HG03025 (cell line): ENCODE measurements around the gene TNNC1.

Source experiments
- ATAC-seq: cut with Tn5 transposase; IDR thresholded peaks from one replicate; pipeline ENCODE4 v1.9.1; 2021; ENCODE audit warnings: mild to moderate bottlenecking, moderate library complexity; ENCODE audit not compliant: unreplicated experiment, low FRiP score

The TNNC1 gene

DNA sequence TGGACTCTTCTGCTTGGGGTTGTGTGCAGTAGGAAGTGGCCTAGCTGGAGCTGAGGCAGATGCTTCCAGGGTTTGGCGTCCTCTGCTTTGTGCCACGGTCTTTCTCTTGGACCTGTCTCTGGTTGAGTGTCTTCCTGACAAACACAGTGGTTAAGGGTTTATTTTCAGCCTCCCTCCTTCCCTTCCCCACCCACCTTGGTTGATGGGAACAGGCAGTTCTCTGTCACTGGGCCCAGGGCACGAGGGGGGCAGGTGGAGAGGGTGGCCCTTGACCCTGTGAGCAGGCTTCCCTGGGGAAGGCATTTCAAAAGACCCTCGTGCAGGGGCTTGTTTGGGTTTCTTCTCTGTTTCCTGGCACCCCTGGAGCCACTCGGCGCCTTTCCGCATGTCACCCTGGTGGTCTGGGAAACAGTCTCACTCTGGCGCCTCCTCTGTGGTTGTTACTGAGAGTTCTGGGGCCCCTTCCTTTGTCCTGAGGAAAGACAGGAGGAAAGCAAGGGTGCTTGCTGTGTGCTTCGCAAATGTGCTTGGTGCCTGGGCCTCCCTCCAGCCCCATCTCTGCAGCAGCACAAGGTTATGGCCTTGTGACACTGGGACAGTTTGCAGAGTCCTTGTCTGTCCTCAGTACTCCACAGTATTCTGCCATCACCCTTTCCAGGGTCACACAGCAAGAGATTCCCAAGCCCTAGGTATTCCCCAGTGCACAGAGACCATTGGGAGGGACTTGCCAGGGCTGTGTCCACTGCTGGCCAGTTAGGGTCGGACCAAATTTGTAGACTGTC lies 31.0 kb upstream of the TNNC1 start:
- ATAC-seq = no peak

DNA sequence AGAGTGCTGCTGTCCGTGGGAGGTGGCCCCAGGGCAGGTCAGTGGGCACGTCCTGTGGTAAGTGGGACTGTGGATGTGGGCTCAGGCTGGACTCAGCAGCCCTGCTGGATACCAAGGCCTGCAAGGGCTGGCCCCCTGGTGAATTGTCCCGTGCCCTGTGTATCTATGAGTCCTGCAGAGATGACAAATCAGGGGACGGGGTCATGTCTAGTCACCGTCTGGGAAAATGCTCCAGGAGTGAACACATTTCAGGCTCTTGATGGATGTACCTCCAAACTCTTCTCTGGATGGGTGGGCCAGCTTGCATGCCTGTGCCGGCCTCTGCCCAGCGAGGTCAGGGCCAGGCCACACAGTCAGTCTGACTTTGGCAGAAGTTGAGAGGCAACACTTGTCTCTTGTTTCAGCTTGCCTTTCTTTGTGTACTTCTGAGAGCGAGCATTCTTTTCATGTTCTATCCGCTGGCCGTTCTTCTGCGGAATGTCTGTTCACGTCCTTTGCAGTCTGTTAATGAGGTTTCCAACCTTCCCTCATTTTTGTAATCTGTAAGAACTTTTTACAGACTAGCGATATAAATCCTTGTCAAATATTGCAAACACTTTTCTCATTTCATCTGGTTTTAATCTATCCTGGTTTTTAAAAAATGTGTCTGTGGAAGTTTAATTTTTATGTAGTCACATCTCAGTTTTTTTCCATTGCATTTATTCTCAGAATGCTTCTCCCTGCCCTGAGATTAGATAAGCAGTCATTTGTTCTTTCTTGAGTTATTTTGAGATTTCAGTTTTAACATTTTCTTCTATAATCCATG lies 29.9 kb upstream of the TNNC1 start:
- no peak for ATAC-seq

DNA sequence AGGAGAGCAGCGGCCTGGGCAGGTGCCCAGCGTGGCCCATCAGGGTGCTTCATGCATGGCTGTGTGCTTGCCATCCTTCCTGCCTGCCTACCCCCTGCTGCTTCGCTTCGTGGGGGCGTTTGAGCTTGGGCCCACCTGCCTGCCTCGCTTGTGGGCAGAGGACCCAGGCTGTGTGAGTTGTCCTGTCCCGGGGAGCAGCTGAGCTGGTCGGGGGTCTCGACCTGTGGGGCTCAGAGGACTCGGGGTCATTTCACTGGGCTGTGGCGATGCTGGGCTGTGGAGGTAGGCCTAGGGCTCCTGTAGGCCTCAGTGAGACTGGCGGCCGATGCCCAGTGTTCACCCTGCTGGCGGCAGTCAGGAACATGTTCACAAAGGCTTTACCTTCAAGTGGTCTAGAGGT lies 29.2 kb upstream of the TNNC1 start:
- ATAC-seq = no peak

DNA sequence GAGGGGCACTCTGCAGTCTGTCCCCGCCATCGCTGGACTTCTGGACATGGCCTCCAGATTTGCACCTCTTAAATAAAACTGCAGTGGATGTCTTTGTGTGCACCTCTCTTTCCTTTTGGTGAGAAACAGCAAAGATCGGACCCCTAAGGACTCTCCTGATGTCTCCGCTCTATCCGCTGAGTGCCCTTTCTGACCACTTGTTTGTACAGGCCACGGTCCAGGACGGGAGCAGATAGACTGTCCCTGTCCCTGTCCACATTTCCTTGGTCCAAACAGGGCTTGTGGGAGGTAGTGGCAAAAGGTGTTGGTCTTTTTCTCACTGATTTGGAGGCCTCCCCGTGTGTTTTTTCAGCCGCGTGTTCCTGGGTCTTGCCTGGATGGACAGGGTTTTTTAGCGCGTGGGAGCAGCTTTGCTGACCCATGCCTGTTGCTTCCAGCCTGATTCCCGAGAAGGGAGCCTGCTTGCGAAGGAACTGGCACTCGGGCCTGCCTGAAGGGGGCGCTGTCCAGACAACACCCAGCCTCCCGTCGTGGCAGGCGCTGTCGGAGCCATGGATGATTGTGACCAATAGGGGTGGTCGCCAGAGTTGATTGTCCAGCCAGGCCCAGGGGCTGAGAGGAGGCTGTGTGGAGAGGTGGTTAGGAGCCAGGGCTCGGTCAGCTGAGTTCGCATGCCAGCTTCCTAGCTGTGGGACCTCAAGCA lies 28.1 kb upstream of the TNNC1 start:
- no peak for ATAC-seq

DNA sequence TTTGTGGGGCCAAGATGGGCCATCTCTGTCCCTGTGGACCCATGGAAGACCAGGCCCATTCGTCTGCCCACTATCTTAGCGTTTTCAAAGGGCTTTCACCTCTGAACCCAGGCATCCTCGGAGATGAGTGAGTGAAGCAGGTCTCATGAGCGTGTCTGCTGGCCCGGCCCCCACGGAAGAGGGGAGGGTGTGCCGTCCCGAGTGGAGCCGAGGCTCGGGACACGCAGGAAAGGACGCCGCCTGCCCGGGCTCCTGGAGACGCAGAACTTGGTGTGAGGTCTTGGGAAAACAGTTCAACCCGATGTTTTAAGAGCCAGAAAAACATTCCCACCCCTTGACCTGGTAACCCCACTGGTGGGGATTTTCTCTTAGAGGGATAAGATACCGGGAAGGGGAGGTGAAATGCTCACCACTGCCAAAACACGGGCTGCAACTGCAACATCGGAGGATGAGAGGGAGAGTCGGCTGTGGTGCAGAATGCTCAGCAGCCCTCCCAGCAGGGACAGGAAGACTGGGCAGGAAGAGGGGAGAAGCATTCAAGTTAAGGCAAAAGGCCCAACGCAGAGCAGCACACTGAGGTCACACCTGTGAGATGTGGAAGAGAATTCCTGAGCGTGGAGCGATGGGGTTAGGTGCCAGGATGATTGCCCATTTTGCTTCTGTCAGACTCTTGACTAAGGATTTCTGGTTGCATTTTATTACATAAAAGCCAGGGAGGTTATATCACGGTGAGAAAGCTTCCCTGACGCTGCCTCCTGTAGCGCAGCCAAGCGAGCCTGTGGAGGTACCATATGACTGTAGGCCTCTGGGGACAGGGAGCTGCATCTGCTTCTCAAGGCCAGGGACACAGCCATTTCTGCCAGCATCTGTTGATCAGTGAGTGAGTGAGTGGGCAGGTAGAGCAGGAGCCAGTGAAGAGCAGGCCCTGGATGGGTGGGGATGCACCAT lies 27.2 kb upstream of the TNNC1 start:
- ATAC-seq = no peak

DNA sequence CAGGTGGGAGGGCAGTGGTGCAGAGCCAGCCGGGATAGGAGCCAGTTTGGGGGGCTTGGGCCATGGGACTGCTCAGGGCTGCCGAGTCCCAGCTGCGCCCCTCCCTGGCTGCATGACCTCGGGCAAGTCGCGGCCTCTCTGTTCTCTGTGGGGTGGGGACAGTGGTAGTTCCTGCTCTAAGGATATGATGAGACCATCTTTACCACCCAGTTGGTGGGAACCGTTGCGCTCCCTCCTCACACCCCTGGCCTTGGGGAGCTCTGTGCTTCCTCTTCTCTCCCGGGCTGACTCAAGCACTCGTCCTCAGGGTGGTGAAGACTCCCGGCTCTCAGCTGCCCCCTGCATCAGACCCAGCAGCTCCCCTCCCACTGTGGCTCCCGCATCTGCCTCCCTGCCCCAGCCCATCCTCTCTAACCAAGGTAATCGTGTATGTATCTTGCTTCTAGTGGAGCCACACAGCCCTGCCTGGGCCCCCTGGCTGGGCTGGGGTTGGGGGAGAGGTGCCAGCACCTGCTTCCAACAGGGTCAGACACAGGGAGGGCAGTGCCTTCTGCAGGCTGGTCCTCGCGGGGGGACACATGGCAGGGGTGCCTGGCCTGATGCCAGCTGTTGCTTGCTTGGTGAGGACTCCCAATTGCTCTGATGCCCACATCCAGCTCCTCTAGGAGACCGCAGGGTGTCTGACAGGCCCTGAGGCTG lies 26.2 kb upstream of the TNNC1 start:
- ATAC-seq = no peak

DNA sequence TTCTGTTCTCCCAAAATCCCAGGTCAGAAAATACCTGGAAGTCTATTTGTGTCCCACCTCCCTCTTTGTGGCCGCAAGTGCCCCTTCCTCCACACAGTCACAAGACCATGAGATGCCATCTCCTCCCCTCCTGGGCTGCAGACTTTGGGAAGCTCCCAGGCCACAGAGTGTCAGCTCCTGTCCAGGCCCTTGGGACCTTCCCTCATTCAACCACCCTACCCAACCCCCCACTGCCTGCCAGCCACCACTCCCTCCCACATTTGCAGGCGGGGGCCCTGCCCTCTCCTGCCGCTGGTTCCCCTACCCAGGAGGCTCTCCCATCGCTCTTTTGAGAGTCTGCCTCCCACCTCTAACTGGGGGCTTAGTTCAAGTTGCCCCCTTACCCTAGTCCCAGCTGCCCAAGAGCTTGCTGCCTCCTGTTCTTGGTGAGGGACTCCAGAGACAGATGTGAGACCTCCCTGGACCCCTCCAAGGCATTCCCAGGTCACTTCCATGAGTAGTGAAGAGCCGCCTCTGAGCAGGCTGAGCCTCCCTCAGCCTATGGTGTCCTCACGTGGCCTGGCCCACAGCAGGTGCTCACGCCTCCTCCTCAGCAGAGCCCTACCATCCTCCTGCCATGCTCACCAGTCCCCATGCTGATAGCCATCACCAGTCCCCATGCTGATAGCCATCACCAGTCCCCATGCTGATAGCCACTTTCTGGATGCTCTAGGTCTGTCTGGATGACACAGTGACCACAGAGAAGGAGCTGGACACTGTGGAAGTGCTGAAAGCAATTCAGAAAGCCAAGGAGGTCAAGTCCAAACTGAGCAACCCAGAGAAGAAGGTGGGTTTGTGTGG lies 25.4 kb upstream of the TNNC1 start:
- no peak for ATAC-seq

DNA sequence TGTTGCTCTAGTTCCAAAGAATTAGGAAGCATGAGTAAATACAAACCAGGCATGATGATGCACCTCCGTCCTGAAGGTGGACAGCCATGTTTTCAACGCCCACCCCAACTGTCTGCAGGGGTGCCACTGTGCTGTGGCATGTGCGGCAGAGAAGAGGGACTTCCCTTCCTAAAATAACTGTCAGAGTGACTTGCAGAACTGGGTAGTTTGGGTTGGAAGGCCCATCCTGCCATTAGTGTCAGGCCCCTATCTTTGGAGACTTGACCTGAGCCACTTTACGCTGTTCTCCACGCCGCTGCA lies 23.9 kb upstream of the TNNC1 start:
- no peak for ATAC-seq

DNA sequence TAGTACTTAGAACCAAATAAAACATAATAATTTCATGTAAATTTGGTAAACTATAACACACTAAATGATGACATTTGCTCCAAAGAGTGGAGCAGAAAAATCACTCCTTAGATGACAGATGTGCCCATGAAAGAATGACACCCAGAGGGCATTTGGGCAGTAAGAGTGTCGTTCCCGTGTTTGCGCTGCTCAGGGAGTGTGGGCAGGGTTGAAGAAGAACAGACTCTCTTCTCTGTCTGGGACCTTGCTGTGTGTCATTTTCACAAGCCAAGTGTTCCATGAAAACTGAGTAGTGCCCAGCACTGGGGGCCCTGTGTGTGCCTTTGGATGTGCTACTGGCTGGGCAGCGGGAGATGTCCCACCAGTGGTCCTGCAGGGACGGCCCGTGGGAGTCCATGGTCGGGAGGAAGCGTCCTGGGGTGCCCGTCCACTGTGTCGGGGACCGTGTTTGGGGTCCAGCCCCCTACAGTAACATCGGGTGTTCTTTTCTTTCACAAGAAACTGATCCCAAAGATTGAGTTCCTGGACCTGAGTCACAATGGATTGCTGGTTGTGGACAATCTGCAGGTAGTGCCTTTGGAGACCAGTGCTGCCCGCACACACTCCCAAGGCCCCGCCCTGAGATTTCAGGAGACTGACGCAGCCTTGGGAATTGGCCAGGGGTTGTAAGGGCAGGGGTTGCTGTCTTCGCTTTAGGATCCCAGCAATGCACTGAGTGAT lies 23.4 kb upstream of the TNNC1 start:
- ATAC-seq = no peak

DNA sequence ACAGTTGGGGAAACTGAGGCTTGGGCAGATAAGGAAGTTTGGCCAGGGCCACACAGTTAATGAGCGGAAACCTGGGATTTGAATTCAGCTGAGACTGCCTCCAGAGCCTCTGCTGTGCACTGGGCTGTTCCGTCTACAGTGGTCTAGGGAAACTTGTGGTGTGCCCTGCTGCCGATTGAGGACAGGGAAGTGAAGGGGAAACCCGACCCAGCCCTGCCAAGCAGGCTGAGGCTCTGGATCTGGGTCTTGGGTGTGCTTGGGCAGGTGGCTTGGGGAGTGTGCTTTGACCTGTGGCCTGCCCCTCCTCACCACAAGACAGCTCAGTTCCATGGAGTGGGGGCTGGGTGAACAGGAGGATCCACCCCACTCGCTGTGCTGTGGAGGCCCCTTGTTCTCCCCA lies 19.2 kb upstream of the TNNC1 start:
- ATAC-seq = no peak

DNA sequence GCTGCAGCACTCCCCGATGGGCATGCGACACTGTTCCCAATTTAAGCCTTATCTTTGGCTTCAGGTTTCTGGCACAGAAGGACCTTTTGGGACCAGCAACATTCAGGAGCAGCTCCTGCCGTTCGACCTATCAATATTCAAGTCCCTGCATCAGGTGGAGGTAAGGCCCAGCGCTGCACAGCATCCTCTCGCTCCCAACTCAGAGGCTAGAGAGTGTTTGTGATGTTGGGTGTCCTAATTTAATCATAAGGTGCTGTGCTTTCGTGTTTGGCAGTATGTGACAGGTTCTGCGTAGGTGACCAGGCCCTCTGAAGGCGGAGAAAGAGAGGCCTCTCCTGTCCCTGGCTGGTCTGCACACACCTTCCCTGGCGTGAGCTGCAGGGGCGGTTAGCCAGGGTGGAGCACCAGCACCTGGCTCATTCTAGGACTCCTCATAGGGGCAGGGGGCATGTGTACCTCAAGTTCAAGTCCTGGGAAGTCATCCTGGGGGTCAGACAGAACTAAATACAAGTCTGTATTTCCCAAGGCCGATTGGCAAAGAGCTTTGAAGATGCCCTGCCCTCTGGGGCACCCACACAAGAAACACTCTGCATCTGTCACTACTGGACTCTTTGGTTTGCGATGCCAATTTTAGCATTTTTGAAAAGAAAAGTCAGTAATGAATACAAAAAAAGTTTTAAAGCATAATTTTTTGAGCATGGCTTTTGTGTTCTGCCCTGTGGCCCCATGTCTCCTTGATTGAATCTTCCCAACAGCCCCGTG lies 18.6 kb upstream of the TNNC1 start:
- ATAC-seq = no peak

DNA sequence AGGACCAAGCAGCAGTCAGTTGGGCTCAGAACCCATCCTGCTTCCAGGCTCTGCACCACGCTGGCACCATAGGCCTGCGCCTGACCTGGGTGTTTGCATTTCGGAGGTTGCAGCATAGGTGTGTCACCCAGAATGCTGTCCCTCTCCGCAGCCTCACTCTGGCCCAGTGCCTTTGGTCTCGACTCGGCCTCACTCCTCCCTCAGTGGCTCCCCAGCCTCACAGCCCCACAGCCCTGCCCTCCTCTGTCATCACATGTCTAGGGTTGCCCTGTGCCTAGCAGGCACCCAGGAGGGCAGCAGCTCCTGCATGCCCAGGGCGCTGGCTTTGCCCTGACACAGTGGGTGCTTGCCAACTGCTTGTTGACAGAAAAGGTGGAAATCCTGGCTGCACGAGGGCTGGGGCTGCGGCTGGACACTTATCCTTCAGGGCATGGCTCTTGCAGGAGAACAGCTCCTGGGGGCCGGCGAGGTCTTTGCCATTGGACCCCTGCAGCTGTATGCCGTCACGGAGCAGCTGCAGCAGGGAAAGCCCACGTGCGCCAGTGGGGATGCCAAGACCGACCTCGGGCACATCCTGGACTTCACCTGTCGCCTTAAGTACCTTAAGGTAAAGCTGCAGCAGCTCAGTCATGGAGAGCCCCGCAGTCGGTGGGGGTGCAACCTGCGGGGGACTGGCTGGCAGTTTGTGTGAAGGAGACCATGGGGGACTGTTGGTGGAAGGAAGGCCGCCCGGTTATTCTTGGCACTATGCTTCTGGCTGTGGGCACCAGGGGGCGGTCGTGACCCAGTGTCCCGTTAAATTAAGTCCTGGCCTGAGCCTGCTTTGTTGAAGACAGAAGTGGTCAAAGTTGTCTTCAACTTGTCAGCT lies 17.8 kb upstream of the TNNC1 start:
- ATAC-seq = no peak

DNA sequence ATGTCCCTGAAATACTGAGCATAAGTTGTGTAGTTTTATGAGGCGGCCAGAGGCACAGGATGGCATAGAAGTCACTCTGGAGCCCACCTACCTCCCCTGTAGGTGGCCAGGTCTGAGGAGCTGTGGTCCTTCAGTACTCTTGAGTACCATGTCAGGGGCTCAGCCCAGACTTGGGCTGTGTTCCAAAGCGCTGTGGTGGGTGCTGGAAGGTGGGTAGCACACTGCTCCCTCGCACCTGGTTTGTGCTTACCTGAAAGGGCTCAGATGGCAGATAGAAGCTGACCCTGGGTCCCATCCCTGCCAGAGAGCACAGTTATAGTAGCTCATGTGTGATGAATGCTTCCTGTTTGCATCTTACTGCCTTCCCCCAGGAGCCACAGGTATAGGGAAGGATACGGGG lies 17.1 kb upstream of the TNNC1 start:
- no peak for ATAC-seq

DNA sequence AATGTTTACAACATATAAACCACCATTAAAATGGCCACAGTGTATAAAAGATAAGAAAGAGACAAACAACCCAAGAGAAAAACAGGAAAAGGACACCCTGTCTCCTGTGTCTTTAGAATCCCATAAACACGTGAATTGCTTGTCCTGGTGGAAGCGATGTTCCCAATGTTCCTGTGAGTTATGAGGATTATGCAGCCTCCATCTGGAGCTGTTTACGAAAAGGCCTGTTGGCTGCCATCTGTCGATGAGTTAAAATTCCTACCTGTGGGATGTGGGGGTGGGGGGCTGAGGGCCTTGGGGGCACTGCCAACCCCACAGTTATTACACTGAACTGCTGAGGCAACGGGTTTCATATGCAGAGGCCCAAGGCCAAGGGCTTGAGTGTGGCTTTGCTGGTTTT lies 15.2 kb upstream of the TNNC1 start:
- no peak for ATAC-seq

DNA sequence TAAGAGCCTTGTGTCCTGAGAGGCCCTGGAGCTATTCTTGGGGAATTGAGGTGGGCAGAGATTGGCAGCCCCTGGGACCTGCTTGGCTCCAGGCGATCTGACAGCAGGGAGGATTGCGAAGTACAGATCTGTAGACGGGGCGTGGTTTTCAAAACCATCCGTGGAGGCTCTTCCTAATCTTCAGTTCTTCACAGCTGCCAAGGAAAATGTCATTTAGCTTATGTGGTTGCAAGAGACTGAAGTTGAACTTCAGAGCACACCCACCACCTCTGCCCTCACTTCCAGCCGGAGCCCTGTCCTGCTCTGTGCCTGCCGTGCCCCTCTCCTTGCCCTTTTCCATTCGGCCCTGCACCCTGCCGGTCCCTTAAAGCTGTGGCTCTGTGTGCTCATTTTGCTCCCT lies 14.5 kb upstream of the TNNC1 start:
- ATAC-seq = no peak

DNA sequence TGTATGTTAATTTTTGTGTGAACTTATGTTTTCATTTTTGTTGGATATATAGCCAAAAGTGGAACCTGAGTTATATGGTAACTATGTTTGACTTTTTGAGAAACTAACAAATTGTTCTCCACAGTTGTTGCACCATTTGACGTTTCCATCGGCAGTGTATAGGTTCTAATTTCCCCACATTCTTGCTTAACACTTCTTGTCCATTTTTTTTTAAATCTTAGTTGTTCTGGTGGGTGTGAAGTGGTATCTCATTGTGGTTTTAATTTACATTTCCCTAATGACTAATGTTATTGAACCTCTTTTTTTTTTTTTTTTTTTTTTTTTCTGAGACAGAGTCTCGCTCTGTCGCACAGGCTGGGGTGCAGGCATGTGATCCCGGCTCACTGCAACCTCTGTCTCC lies 9.6 kb upstream of the TNNC1 start:
- ATAC-seq = no peak

DNA sequence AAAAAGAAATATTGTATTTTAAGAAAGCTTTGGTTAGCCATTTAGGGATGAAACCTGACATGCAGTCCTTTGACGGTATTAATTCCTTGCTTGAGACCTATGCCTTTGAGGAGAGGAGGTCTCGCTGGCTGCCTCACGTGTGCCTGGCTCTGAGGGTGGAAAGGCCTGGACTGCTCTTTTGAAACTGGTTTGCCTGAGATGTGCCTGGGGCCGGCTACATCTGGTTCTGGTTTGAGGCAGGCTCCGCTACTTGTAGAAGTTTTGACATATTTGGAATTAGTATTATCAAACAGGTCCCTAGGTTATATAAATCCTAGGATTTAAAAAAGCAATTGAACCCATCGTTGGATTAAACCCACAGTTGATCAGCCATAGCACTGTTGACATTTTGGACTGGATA lies 8.0 kb upstream of the TNNC1 start:
- no peak for ATAC-seq
